Endothelial cell of umbilical vein (primary cell): Measurements from ENCODE around the gene CASP7. TPM values are rescaled to one million over a fixed set of nuclear protein-coding genes. Genes with fewer than 3 reads are reported as not detected.

Experiments
- BruUV-seq: library from RNA; stranded (reverse); fragments of 400-500 nt; replicated peaks from 2 replicates; lab custom pipeline; 2021; lab: Mats Ljungman, UMichigan
- CTCF ChIA-PET: fragments of 300-600, 350-600 bp; sonication (Branson Sonifier 250); formaldehyde crosslinking; loops from one replicate; lab custom pipeline; 2021; ENCODE audit warnings: antibody characterized with exemption, inconsistent platforms; lab: Charles Lee
- POLR2A ChIA-PET: fragments of 300-600, 350-600 bp; sonication (Branson Sonifier 250); formaldehyde crosslinking; loops from one replicate; lab custom pipeline; 2021; ENCODE audit warnings: antibody characterized with exemption, inconsistent platforms; lab: Charles Lee
- DNase-seq: peaks from one replicate; pipeline ENCODE4 v3.0.0-alpha.2; 2011; ENCODE audit warnings: low read depth, low spot score
- FAIRE-seq: peaks from 2 replicates; lab custom pipeline; 2011; peaks lifted over from hg19 to GRCh38; lab: Jason Lieb, UNC
- H2AFZ ChIP-seq: 2 replicates; pipeline ENCODE4 v1.6.0; 2012; ENCODE audit warnings: low read depth, low read length, control low read depth, inconsistent platforms
- H3K27ac ChIP-seq: 2 replicates; pipeline ENCODE4 v1.5.1; 2011; ENCODE audit warnings: low read depth, mild to moderate bottlenecking, control low read depth, low read length, moderate library complexity; ENCODE audit not compliant: insufficient read depth
- H3K27me3 ChIP-seq, 2 experiments: 2 replicates each; pipeline versions ENCODE4 v1.6.0 to v1.6.1; 2011; ENCODE audit warnings: low read length in 2 of 2, mixed read lengths in 1 of 2; ENCODE audit not compliant: control insufficient read depth in 2 of 2, insufficient read depth in 2 of 2
- H3K36me3 ChIP-seq, 2 experiments: 2 replicates in 1 of 2; 3 replicates in 1 of 2; pipeline ENCODE4 v1.5.1; 2011; ENCODE audit warnings: low read length in 2 of 2, mild to moderate bottlenecking in 1 of 2, moderate library complexity in 1 of 2; ENCODE audit not compliant: control insufficient read depth in 2 of 2, insufficient read depth in 2 of 2; ENCODE audit errors: extremely low read depth in 1 of 2
- H3K4me1 ChIP-seq: 3 replicates; pipeline ENCODE4 v1.5.1; 2011; ENCODE audit warnings: mild to moderate bottlenecking, low read length; ENCODE audit not compliant: control insufficient read depth, insufficient read depth; ENCODE audit errors: extremely low read depth
- H3K4me2 ChIP-seq: 2 replicates; pipeline ENCODE4 v1.6.1; 2011; ENCODE audit warnings: low read length, control low read depth, mixed read lengths; ENCODE audit not compliant: insufficient read depth
- H3K4me3 ChIP-seq, 3 experiments: fragments of 200-600 bp in 1 of 3; sonication (generic), shearing (Covaris generic) in 1 of 3; replicated peaks in 1 of 3; 2 replicates each; pipeline ENCODE4 v1.5.1; 2011 to 2016; ENCODE audit warnings: control low read depth in 3 of 3, low read length in 3 of 3, mild to moderate bottlenecking in 2 of 3, inconsistent platforms in 1 of 3, low read depth in 1 of 3, moderate library complexity in 1 of 3; ENCODE audit not compliant: insufficient read depth in 1 of 3
- H3K79me2 ChIP-seq: 2 replicates; pipeline ENCODE4 v1.6.0; 2012; ENCODE audit warnings: low read length, inconsistent platforms; ENCODE audit not compliant: control insufficient read depth, insufficient read depth
- H3K9ac ChIP-seq: replicated peaks from 2 replicates; pipeline ENCODE3; 2011; ENCODE audit warnings: low read length, control low read depth; ENCODE audit not compliant: insufficient read depth; ENCODE audit errors: extremely low read depth
- H3K9me1 ChIP-seq: replicated peaks from 3 replicates; pipeline ENCODE4 v1.6.0; 2011; ENCODE audit warnings: mild to moderate bottlenecking, low read length; ENCODE audit not compliant: control insufficient read depth, insufficient read depth; ENCODE audit errors: extremely low read depth
- H3K9me3 ChIP-seq: replicated peaks from 2 replicates; pipeline ENCODE4 v1.5.1; 2012; ENCODE audit warnings: low read length, inconsistent platforms; ENCODE audit not compliant: control insufficient read depth, insufficient read depth
- H4K20me1 ChIP-seq: replicated peaks from 2 replicates; pipeline ENCODE3; 2011; ENCODE audit warnings: mild to moderate bottlenecking, low read length; ENCODE audit not compliant: control insufficient read depth, insufficient read depth; ENCODE audit errors: extremely low read depth
- EZH2 ChIP-seq: IDR thresholded peaks from 2 replicates; pipeline ENCODE4 v1.6.1; 2012; ENCODE audit warnings: borderline replicate concordance, low read depth, mild to moderate bottlenecking, moderate library complexity, low read length, inconsistent platforms; ENCODE audit not compliant: severe bottlenecking
- FOS ChIP-seq: IDR thresholded peaks from 2 replicates; pipeline ENCODE4 v1.6.1; 2011; ENCODE audit warnings: mild to moderate bottlenecking, low read length, moderate library complexity, borderline replicate concordance; ENCODE audit not compliant: insufficient read depth
- GATA2 ChIP-seq: IDR thresholded peaks from 2 replicates; pipeline ENCODE4 v1.7.0; 2011; ENCODE audit warnings: low read depth, mild to moderate bottlenecking, moderate library complexity, mixed read lengths, low read length; ENCODE audit not compliant: insufficient read length, insufficient read depth
- JUN ChIP-seq: IDR thresholded peaks from 2 replicates; pipeline ENCODE4 v1.6.1; 2011; ENCODE audit warnings: borderline replicate concordance, low read depth; ENCODE audit not compliant: insufficient read length, insufficient read depth
- MYC ChIP-seq: IDR thresholded peaks from one replicate; pipeline ENCODE4 v1.6.1; 2011; ENCODE audit warnings: mild to moderate bottlenecking, low read depth, low read length
- POLR2A ChIP-seq: IDR thresholded peaks from 2 replicates; pipeline ENCODE4 v1.6.1; 2012; ENCODE audit warnings: low read depth, mild to moderate bottlenecking, control low read depth, low read length
- POLR2AphosphoS5 ChIP-seq: IDR thresholded peaks from 2 replicates; pipeline ENCODE4 v1.6.1; 2012; ENCODE audit warnings: low read depth, mild to moderate bottlenecking, control low read depth, low read length, moderate library complexity; ENCODE audit not compliant: insufficient read depth
- dilution Hi-C: fragments of 300-500 bp; cut with MboI; formaldehyde crosslinking; loops from one replicate; pipeline ENCODE4 v1.15.0; 2019; ENCODE audit warnings: low sequenced_read_pairs; ENCODE audit not compliant: extremely low pct_ligation_motif_present
- intact Hi-C: fragments of 100-400 bp; cut with micrococcal nuclease; formaldehyde crosslinking; loops from one replicate; pipeline ENCODE4 v1.10.0; 2022
- polyA plus RNA-seq, 4 experiments: library from polyadenylated mRNA; depleted of rRNA in 3 of 4; stranded (reverse) in 3 of 4; unstranded in 1 of 4; fragments of >200 nt; gene quantifications; 2 replicates each; pipeline versions ENCODE4 v1.2.1 to v1.2.3, GENCODE V29; 2011 to 2012; ENCODE audit warnings: missing spikeins in 1 of 4
- total RNA-seq: library from RNA; stranded (reverse); gene quantifications from 2 replicates; pipeline ENCODE4 v1.2.3, GENCODE V29; 2021
- TF ChIP-seq, protein P1 (sequence below): IDR thresholded peaks from 2 replicates; pipeline ENCODE4 v1.6.1; 2011; ENCODE audit not compliant: insufficient read depth, insufficient read length
- TF ChIP-seq, protein P2 (sequence below), 2 donors: IDR thresholded peaks; 1 replicate in 1 of 2; 2 replicates in 1 of 2; pipeline ENCODE4 v1.5.1; 2011; ENCODE audit warnings: low read length in 2 of 2, mild to moderate bottlenecking in 2 of 2, moderate library complexity in 2 of 2, control low read depth in 1 of 2, inconsistent platforms in 1 of 2, low read depth in 1 of 2; ENCODE audit not compliant: insufficient read depth in 1 of 2; ENCODE audit errors: extremely low read depth in 1 of 2

The CASP7 gene
- total and polyA plus RNA-seq, 2 donors (not counting 3 experiments of a cell fraction or from before 2014, with no cell fraction given), result 14.6 to 54.3 TPM

DNA sequence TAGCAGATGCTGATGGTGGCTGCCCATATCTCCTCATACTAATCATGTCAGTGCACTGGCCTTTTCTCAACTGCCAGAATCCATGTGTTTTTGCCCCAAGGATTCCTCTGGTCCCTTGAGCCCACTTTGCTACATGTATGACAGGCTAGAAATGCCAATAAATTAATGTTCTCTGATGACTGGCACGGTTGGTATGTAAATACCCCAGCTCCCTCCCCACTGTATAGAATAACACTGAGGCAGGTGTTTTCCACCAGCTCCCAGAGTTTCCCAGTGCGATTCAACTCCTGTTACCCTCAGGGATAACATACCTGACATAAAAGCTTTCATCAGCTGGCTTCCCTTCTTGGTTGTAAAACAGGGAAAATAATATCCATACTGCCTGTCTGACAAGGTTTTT is 62.8 kb downstream of the CASP7 start:
- ChIA-PET POLR2A (no interaction called here), CTCF (no interaction called here)
- Histone ChIP-seq H3K9me1 (no peaks in the 10 kb centered on the region), H3K36me3 (no peaks in the 10 kb centered on the region), H2AFZ (no peak overlapping the region), H3K79me2 (no peaks in the 10 kb centered on the region), H3K4me1 (no peaks in the 10 kb centered on the region), H3K27me3 (no peaks in the 10 kb centered on the region), H3K9ac (no peak overlapping the region), H4K20me1 (no peaks in the 10 kb centered on the region), H3K4me3 (no peak overlapping the region), H3K9me3 (no peaks in the 10 kb centered on the region), H3K27ac (no peak overlapping the region), H3K4me2 (no peak overlapping the region)
- DNase-seq (no peak), FAIRE-seq (no peak)
- TF ChIP-seq POLR2AphosphoS5, result no peak
- no peak for TF ChIP-seq JUN
- no peak for TF ChIP-seq GATA2
- no peak for TF ChIP-seq POLR2A
- TF ChIP-seq EZH2, result no peak
- no peak for TF ChIP-seq FOS
- TF ChIP-seq, protein P1, sequence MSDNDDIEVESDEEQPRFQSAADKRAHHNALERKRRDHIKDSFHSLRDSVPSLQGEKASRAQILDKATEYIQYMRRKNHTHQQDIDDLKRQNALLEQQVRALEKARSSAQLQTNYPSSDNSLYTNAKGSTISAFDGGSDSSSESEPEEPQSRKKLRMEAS, result no peak
- TF ChIP-seq MYC, result no peak
- TF ChIP-seq, protein P2, sequence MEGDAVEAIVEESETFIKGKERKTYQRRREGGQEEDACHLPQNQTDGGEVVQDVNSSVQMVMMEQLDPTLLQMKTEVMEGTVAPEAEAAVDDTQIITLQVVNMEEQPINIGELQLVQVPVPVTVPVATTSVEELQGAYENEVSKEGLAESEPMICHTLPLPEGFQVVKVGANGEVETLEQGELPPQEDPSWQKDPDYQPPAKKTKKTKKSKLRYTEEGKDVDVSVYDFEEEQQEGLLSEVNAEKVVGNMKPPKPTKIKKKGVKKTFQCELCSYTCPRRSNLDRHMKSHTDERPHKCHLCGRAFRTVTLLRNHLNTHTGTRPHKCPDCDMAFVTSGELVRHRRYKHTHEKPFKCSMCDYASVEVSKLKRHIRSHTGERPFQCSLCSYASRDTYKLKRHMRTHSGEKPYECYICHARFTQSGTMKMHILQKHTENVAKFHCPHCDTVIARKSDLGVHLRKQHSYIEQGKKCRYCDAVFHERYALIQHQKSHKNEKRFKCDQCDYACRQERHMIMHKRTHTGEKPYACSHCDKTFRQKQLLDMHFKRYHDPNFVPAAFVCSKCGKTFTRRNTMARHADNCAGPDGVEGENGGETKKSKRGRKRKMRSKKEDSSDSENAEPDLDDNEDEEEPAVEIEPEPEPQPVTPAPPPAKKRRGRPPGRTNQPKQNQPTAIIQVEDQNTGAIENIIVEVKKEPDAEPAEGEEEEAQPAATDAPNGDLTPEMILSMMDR (IDR thresholded peaks at IDR 0.05; ENCODE audit: extremely low read depth in 1 of 2, insufficient read depth in 1 of 2, low read depth in 1 of 2, low read length in 2 of 2), result no peak
- dilution Hi-C loops (no loop called here), intact Hi-C loops (no loop called here)
- no TSS peak for BruUV-seq
